Calu3 (cell line): ENCODE results near the gene CPEB3. TPM values are rescaled to one million over a fixed set of nuclear protein-coding genes. Genes with fewer than 3 reads are reported as not detected.
"Not testable (repeated sequence)": the region's sequence is repeated elsewhere in the genome, so short reads cannot be mapped to it uniquely, and the experiment has no call there.

Experiments
- BruUV-seq: library from RNA; stranded (reverse); fragments of 400-500 nt; replicated peaks from 2 replicates; lab custom pipeline; 2021; lab: Mats Ljungman, UMichigan
- CTCF ChIA-PET: fragments of 300-600 bp; sonication (Branson Sonifier 250); formaldehyde crosslinking; loops from one replicate; lab custom pipeline; 2022; ENCODE audit warnings: antibody characterized with exemption; lab: Charles Lee
- DNase-seq: peaks from one replicate; pipeline ENCODE4 v3.0.0; 2022
- H3K27ac Mint-ChIP-seq: one replicate; pipeline ENCODE4 v1.8.0; 2022; ENCODE audit warnings: mixed read lengths; ENCODE audit not compliant: unreplicated experiment
- H3K27me3 Mint-ChIP-seq: one replicate; pipeline ENCODE4 v1.8.0; 2022; ENCODE audit warnings: mixed read lengths; ENCODE audit not compliant: unreplicated experiment
- H3K36me3 Mint-ChIP-seq: one replicate; pipeline ENCODE4 v1.8.0; 2022; ENCODE audit warnings: mild to moderate bottlenecking, moderate library complexity, mixed read lengths; ENCODE audit not compliant: insufficient read depth, unreplicated experiment
- H3K4me1 Mint-ChIP-seq: one replicate; pipeline ENCODE4 v1.8.0; 2022; ENCODE audit warnings: mild to moderate bottlenecking, low read depth, mixed read lengths; ENCODE audit not compliant: unreplicated experiment
- H3K4me3 Mint-ChIP-seq: one replicate; pipeline ENCODE4 v1.8.0; 2022; ENCODE audit warnings: mild to moderate bottlenecking, low read depth, moderate library complexity, mixed read lengths; ENCODE audit not compliant: unreplicated experiment
- H3K9me3 Mint-ChIP-seq: one replicate; pipeline ENCODE4 v1.8.0; 2022; ENCODE audit warnings: low read depth, mixed read lengths; ENCODE audit not compliant: unreplicated experiment
- CTCF ChIP-seq: fragments of 200-600 bp; IDR thresholded peaks from one replicate; pipeline ENCODE4 v1.8.0; 2022; ENCODE audit warnings: antibody characterized with exemption; ENCODE audit not compliant: unreplicated experiment
- intact Hi-C: fragments of 100-400 bp; cut with micrococcal nuclease; formaldehyde crosslinking; loops from one replicate; pipeline ENCODE4 v1.10.0; 2022; ENCODE audit not compliant: unreplicated experiment
- total RNA-seq: library from RNA; stranded (reverse); gene quantifications from 2 replicates; pipeline ENCODE4 v1.2.3, GENCODE V29; 2022

Gene CPEB3
- total RNA-seq, 1 experiment from 2014 or later = 2.8 TPM

GRCh38 chr10:92146107-92146506 is 144.8 kb downstream of the CPEB3 start:
- peaks cover 7% of the 10 kb centered on the region for H3K4me1 Mint-ChIP-seq
- intact Hi-C loops = no loop called here
- CTCF ChIA-PET = interaction anchor here (0.7 kb wide), 1 partner anchor 1375 kb away, joined by 5 read pairs; no protein-coding TSS in a partner anchor

GRCh38 chr10:92142949-92143348 is 147.9 kb downstream of the CPEB3 start:
- Mint-ChIP-seq H3K27ac (peak overlapping the region; percentile 27), H3K4me3 (no peak overlapping the region), H3K27me3 (no peaks in the 10 kb centered on the region), H3K4me1 (peaks cover 7% of the 10 kb centered on the region), H3K9me3 (no peaks in the 10 kb centered on the region), H3K36me3 (no peaks in the 10 kb centered on the region)
- DNase-seq = no peak
- no TSS peak for BruUV-seq
- CTCF ChIA-PET = no interaction called here
- no peak for TF ChIP-seq CTCF
- intact Hi-C loops = loop anchor here (1.0 kb wide), 1 partner anchor 12 kb away; no protein-coding TSS in a partner anchor

More at GRCh38 chr10:92146107-92146506, 144.8 kb downstream of the CPEB3 start:
- no peaks in the 10 kb centered on the region for H3K9me3 Mint-ChIP-seq
- DNase-seq = no peak
- H3K36me3 Mint-ChIP-seq = no peaks in the 10 kb centered on the region
- no peak for TF ChIP-seq CTCF
- no peak overlapping the region for H3K4me3 Mint-ChIP-seq
- no TSS peak for BruUV-seq
- no peaks in the 10 kb centered on the region for H3K27me3 Mint-ChIP-seq
- H3K27ac Mint-ChIP-seq = no peak overlapping the region

- no peak for TF ChIP-seq CTCF
- no peak overlapping the region for H3K4me3 Mint-ChIP-seq
- intact Hi-C loops = loop anchor here (1.0 kb wide), 1 partner anchor 11 kb away; no protein-coding TSS in a partner anchor
- no peak for DNase-seq
- H3K36me3 Mint-ChIP-seq = no peaks in the 10 kb centered on the region
- peaks cover 7% of the 10 kb centered on the region for H3K4me1 Mint-ChIP-seq
- CTCF ChIA-PET = no interaction called here
- no peaks in the 10 kb centered on the region for H3K27me3 Mint-ChIP-seq
- peak overlapping the region; percentile 27 for H3K27ac Mint-ChIP-seq
- BruUV-seq = no TSS peak
- H3K9me3 Mint-ChIP-seq = no peaks in the 10 kb centered on the region
Observed at GRCh38 chr10:92142512-92142911, 148.4 kb downstream of the CPEB3 start.

GRCh38 chr10:92141147-92141546 is 149.7 kb downstream of the CPEB3 start:
- BruUV-seq, H3K9me3 Mint-ChIP-seq, H3K4me3 Mint-ChIP-seq, H3K27ac Mint-ChIP-seq, CTCF ChIA-PET, H3K27me3 Mint-ChIP-seq, DNase-seq, H3K36me3 Mint-ChIP-seq, H3K4me1 Mint-ChIP-seq, intact Hi-C loops: not testable (repeated sequence)

GRCh38 chr10:92134049-92134448 is 156.8 kb downstream of the CPEB3 start:
- peaks cover 27% of the 10 kb centered on the region for H3K4me1 Mint-ChIP-seq
- H3K27me3 Mint-ChIP-seq, CTCF ChIA-PET, H3K36me3 Mint-ChIP-seq, DNase-seq, BruUV-seq, H3K27ac Mint-ChIP-seq, H3K4me3 Mint-ChIP-seq, H3K9me3 Mint-ChIP-seq, intact Hi-C loops: not testable (repeated sequence)
